Measurements from ENCODE around the gene XPR1. TPM values are rescaled to one million over a fixed set of nuclear protein-coding genes. Genes with fewer than 3 reads are reported as not detected.
"Not testable (repeated sequence)": the region's sequence is repeated elsewhere in the genome, so short reads cannot be mapped to it uniquely, and the experiment has no call there.

The XPR1 gene
- total RNA-seq, 1 experiment from 2014 or later, result 19.3 TPM

DNA sequence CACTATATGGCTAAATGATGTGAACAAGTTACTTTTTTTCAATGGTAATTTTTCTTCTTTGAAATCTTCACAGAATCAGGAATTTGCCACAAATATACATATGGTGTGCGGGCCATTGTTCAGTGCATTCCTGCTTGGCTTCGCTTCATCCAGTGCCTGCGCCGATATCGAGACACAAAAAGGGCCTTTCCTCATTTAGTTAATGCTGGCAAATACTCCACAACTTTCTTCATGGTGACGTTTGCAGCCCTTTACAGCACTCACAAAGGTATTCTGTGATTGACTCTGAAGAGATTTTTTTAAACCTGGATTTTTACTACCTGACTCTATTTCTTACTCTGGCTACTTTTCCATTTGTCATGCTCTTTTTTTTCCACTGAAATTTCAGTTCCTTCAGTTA lies 204.6 kb downstream of the XPR1 start:
- no peak for DNase-seq (ENCODE audit: low read depth)

DNA sequence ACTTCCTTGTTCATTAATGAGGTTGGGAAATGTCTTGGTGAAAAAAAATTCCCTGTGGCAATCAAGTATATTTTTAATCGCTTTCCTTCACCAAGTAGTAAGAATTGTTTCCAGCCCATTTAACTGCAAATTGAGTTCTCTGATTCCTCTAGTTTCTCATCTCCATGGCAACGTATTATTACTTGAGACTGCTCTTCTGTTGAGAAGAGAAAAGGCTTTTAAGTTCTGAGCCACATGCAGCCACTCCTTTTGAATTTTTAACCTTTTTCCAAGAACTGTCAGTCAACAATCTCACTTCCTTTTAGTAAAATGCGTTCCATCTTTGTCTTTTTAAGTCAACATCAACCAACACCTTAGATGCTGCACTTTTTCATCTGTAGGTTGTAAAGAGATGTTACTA lies 205.2 kb downstream of the XPR1 start:
- DNase-seq (ENCODE audit: low read depth), result no peak

GRCh38 chr1:180838535-180838934 lies 206.7 kb downstream of the XPR1 start:
- no peak for DNase-seq (ENCODE audit: low read depth)

- DNase-seq (ENCODE audit: low read depth), result no peak
Observed at GRCh38 chr1:180839547-180839946, 207.7 kb downstream of the XPR1 start.

GRCh38 chr1:180841415-180841814 lies 209.6 kb downstream of the XPR1 start:
- DNase-seq (ENCODE audit: low read depth), result no peak

- DNase-seq (ENCODE audit: low read depth), result peak; percentile 7
Observed at GRCh38 chr1:180842052-180842451, 210.2 kb downstream of the XPR1 start.

DNA sequence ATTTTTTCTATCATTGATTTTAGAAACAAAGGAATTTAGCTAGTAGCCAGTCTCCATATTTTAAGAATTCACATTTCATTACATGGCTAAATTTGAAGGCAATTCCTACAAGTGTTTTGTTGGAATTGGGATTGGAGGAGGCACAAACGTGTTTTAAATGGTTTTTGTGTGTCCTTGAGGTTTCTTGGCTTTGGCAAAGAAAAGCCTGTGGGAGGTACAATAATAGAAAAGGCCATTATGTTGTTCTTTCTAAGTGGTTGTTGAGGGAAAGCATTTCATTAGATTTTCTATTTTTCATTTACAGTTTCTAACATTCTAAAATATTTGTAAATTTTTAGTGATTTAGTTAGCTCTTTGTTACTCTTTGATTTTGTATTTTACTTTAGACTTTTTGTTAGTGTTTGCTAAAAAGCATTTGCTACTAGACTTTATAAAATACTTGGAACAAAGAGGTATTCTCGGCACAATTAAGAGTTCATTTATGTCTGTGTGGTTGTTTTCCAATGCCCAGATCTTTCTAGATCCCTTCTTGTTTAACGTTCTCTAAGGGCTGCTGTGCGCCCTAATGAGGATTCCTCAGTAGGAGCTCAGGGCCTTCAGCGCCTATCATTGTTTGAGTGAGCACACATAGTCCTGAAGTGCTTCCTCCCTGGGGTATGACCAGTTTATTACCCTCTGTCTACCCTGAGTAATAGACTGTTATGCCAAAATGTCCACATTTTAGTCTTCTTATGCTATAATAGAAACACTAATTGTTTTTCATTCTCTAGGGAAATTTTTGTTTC lies 210.9 kb downstream of the XPR1 start:
- DNase-seq (ENCODE audit: low read depth), result no peak

DNA sequence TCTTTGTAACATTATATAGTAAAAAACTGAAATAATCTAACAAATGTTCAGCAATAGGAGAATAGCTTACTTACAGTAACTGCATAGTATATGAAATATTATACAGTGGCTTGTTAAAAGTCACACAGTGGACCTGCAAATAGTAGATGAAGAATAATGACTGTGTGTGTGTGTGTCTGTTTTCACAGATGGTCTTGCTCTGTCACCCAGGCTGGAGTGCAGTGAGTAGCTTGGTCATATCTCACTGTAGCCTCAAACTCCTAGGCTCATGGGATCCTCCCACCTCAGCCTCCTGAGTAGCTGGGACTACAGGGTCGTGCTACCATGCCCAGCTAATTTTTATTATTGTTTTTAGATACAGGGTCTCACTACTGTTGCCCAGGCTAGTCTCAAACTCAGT lies 213.5 kb downstream of the XPR1 start:
- no peak for DNase-seq (ENCODE audit: low read depth)

DNA sequence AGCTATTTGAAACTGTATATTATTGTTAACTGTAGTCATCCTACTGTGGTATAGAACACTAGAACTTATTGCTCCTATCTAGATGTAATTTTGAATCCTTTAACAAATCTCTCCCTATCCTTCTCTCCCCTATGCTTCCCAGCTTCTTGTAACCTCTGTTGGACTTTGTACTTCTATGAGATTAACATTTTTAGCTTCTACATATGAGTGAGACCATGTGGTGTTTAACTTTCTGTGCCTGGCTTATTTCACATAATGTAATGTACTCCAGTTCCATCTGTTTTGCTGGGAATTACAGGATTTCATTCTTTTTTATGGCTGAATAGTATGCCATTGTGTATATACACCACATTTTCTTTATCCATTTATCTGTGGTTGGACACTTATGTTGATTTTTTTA lies 216.4 kb downstream of the XPR1 start:
- no peak for DNase-seq (ENCODE audit: low read depth)

- DNase-seq (ENCODE audit: low read depth), result no peak
Observed at GRCh38 chr1:180849031-180849775, 217.4 kb downstream of the XPR1 start.

- no peak for DNase-seq (ENCODE audit: low read depth)
Observed at GRCh38 chr1:180851995-180852887, 220.4 kb downstream of the XPR1 start.

DNA sequence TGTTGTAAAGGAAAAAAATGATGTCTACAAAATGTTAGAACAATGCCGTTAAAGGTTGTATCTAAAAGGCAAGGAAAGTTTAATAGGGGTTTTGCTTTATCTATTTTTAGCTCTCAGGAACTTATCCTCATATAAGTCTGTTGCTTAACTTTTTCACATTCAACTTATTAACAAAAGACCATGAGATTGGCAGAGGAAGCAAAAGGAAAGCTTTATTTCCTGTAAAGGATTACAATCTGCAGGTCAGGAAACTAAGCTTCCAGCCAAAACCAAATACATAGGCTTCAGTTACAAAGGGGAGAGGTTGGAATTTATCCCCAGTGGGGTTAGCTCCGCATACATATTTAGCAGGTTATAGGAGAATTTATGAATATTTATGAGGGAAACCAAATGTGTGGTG lies 222.2 kb downstream of the XPR1 start:
- DNase-seq (ENCODE audit: low read depth), result no peak

- no peak for DNase-seq (ENCODE audit: low read depth)
Observed at GRCh38 chr1:180854456-180854855, 222.6 kb downstream of the XPR1 start.

DNA sequence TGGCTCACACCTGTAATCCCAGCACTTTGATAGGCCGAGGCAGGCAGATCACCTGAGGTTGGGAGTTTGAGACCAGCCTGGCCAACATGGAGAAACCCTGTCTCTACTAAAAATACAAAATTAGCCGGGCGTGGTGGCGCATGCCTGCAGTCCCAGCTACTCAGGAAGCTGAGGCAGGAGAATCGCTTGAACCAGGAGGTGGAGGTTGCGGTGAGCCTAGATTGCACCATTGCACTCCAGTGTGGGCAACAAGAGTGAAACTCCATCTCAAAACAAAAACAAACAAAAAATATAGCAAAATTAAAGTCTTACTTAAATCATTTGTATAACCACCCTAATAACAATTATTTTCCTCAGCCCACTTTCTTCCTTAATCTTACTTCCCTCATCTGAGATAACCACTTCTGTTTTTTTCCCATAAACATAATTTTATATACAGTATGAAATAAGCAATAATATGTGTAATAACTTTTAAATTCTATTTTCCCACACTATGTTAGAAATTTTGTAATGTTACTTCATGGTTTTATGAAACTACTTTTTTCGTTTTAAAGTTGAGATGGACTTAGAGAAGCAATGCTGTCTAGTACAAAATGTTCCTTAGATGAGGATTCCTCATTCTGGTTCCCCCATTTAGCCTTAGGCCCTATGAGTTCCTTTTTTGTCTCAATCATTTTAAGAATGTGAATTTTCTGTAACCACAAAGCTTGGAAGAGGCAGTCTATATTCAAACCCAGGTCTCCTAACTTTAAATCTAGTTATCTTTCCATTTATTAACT lies 226.3 kb downstream of the XPR1 start:
- DNase-seq (ENCODE audit: low read depth), result not testable (repeated sequence)

DNA sequence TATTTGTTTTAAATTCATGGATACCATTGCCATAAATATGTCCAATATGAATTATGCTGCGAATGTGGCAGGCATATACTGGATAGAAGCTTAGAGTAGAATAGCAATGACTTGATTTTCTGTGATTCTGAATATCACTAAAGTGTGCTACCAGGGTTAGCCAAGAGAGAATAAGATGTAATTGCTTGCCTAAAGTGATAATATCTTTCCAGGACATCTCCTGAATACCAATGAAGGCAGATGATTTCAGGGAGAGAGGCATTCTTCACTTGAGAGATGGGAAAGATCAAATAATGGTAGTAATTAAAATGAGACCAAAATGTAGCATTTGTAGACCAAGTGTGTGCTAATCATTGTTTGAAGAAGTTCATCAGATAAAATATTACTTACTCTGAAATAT lies 227.5 kb downstream of the XPR1 start:
- no peak for DNase-seq (ENCODE audit: low read depth)

DNA sequence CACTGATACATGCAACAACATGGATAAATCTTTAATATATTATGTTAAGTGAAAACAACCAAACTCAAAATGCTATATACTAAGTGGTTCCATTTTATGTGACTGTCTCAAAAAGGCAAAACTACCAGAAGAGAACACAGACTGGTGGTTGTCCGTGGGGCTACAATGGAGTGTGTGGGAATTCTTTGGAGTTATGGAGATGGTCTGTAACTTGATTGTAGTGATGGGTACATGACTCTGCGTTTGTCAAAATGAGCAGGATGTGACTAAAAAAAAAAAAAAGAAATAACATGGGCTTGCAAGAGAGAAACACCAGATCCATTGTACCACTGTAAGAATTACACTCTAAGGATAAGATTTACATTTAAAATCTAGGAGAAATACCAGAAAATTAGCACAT lies 228.7 kb downstream of the XPR1 start:
- peak; percentile 56 for DNase-seq (ENCODE audit: low read depth)

DNA sequence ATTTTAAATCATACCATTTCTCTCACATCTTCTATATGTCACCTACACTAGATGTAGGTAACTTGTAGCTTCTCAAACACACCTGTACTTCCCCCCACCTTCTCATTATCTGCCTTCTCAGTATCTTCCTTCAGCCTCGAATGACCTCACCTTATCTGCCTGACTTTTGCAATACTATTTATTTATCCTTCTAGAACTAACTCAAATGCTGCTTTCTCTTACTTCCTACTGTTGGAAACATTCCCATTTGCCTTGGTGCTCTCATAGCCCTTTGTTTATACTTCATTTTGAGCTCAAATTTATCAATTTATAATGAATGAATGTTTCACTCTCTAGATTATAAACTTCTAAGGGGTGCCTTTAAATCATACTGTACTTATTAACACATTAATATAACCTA lies 230.5 kb downstream of the XPR1 start:
- DNase-seq (ENCODE audit: low read depth), result no peak

DNA sequence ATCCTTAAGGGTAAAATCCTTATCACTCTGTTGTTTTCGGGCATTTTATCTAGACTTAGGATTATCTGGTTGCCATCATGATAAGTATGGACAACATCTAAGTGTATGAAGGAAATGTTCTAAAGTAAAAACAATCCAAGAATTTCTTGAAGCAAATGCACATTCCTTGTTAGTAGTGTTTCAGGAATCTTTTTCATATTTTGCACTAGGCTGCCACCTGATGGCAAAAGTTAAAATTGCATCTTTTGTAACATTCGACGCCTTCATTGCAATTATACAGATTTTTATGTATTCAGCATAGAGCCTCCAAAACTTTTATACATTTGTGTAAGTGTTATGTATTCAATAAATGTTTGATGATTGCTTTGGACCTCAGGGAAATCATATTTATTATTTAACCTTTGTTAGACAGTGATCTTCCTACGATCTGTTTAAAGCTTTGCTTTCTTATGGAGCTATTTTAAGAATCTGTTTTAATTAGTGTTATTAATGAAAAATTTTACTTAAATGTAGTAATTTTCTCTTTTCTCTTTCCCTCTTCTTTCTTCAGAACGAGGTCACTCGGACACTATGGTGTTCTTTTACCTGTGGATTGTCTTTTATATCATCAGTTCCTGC lies 231.4 kb downstream of the XPR1 start:
- DNase-seq (ENCODE audit: low read depth), result peak; percentile 63

DNA sequence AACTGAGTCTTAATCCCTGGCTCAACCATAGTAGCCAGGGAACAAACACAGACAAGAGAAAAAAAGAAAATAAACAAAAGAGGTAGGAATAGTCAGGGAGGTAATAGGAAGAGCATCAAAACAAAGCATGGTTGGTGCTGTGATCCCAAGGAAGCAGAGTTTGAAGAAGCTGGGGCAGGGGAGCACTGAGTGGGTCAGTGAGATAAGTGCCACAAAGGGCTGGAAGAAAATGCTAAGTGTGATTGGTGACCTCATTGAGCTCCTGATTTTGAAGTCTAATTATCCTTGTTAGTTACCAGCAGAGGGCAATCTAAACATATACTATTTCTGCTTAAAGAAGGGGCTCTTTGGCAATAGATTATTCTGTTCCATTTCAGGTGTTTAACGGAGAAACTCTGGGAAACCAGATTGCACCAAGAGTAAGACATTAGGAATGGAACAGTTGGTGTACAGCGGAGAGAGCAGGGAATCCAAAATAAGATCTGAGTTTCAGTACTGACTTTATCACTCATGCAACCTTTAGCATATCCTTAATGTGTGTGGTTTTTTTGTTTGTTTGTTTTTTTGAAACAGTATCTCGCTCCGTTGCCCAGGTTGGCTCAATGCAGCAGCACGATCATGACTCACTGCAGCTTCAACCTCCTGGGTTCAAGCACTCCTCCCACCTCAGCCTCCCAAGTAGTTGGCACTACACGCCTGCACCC lies 250.1 kb downstream of the XPR1 start:
- peak; percentile 43 for DNase-seq (ENCODE audit: low read depth)

Measured in HT1080 (cell line).